Measurements from ENCODE around the gene TMEM186.

GRCh38 chr16:8781797-8782196, 15.6 kb downstream of the TMEM186 start:
- no peak for TF ChIP-seq POLR2AphosphoS5 (IDR thresholded peaks at IDR 0.05; ENCODE audit: low read depth)
- TF ChIP-seq CTCF (IDR thresholded peaks at IDR 0.05; ENCODE audit: insufficient read depth, low read length), result no peak

Measured in HL-60 (cell line).